HUES48 (cell line): Measurements from ENCODE around the gene TMEM79.

Experiments used
- H3K27ac ChIP-seq: one replicate; pipeline ENCODE4 v1.7.0; 2013; ENCODE audit warnings: low read depth, low read length, inconsistent platforms
- H3K27me3 ChIP-seq: 2 replicates; pipeline ENCODE4 v1.6.1; 2013; ENCODE audit warnings: mild to moderate bottlenecking, low read length; ENCODE audit not compliant: control insufficient read depth, insufficient read depth
- H3K36me3 ChIP-seq: 2 replicates; pipeline ENCODE4 v1.6.1; 2013; ENCODE audit warnings: low read length; ENCODE audit not compliant: control insufficient read depth, insufficient read depth
- H3K4me1 ChIP-seq: 2 replicates; pipeline ENCODE4 v1.6.1; 2013; ENCODE audit warnings: mild to moderate bottlenecking, low read length; ENCODE audit not compliant: control insufficient read depth, insufficient read depth
- H3K4me3 ChIP-seq: 2 replicates; pipeline ENCODE4 v1.5.1; 2013; ENCODE audit warnings: mild to moderate bottlenecking, low read depth, low read length
- H3K9ac ChIP-seq: 2 replicates; pipeline ENCODE4 v1.6.1; 2013; ENCODE audit warnings: mild to moderate bottlenecking, low read depth, low read length, moderate library complexity
- H3K9me3 ChIP-seq: 2 replicates; pipeline ENCODE4 v1.6.1; 2013; ENCODE audit warnings: low read length; ENCODE audit not compliant: control insufficient read depth, insufficient read depth

TMEM79 gene

GRCh38 chr1:156282479-156283222, 1.5 kb upstream of the TMEM79 start, which contains the start of gene SMG5:
SMG5 (minus strand) TSS chr1:156282825; CDS start chr1:156282680, 145 bp downstream.
- Histone ChIP-seq H3K36me3 (peaks cover 28% of the 10 kb centered on the region), H3K9ac (peak within 1 kb of the TSS; percentile 92), H3K9me3 (no peaks in the 10 kb centered on the region), H3K27ac (peak within 1 kb of the TSS; percentile 98), H3K27me3 (no peaks in the 10 kb centered on the region), H3K4me1 (peaks cover 14% of the 10 kb centered on the region), H3K4me3 (peak within 1 kb of the TSS; percentile 94)

- peak overlapping the region; percentile 98 for H3K27ac ChIP-seq
- H3K9me3 ChIP-seq = no peaks in the 10 kb centered on the region
- H3K27me3 ChIP-seq = no peaks in the 10 kb centered on the region
- H3K36me3 ChIP-seq = peaks cover 19% of the 10 kb centered on the region
- H3K9ac ChIP-seq = peak overlapping the region; percentile 66
- H3K4me3 ChIP-seq = peak overlapping the region; percentile 94
- H3K4me1 ChIP-seq = peaks cover 14% of the 10 kb centered on the region
Observed at GRCh38 chr1:156283521-156283920, 604 bp upstream of the TMEM79 start.

DNA sequence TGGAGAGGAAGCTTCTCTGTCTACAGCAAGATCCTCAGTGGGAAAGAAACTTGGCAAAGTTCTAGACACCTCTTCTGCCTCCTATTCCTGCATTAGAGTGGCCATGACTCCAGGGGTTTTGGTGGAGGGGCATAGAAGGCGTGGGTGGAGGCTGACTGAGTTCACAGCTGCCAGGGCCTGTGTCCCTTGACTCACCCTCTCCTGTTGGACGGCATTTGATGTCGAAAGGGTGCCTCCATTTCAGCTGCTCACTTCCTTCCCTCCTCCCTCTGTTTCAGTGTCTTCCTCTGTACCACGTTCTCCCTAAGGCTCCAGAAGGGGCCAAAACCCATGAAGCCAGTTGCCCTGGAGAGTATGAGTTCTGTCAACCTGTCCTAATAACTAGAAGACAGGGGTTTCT, 632 bp downstream of the TMEM79 start:
- H3K4me1 ChIP-seq = peaks cover 14% of the 10 kb centered on the region
- no peak overlapping the region for H3K4me3 ChIP-seq
- no peaks in the 10 kb centered on the region for H3K9me3 ChIP-seq
- H3K27ac ChIP-seq = no peak overlapping the region
- H3K27me3 ChIP-seq = no peaks in the 10 kb centered on the region
- H3K36me3 ChIP-seq = peaks cover 7% of the 10 kb centered on the region
- H3K9ac ChIP-seq = no peak overlapping the region

GRCh38 chr1:156285437-156285836, 1.3 kb downstream of the TMEM79 start:
- Histone ChIP-seq H3K36me3 (no peaks in the 10 kb centered on the region), H3K9me3 (no peaks in the 10 kb centered on the region), H3K9ac (no peak overlapping the region), H3K4me3 (no peak overlapping the region), H3K27ac (no peak overlapping the region), H3K27me3 (no peaks in the 10 kb centered on the region), H3K4me1 (peaks cover 14% of the 10 kb centered on the region)

DNA sequence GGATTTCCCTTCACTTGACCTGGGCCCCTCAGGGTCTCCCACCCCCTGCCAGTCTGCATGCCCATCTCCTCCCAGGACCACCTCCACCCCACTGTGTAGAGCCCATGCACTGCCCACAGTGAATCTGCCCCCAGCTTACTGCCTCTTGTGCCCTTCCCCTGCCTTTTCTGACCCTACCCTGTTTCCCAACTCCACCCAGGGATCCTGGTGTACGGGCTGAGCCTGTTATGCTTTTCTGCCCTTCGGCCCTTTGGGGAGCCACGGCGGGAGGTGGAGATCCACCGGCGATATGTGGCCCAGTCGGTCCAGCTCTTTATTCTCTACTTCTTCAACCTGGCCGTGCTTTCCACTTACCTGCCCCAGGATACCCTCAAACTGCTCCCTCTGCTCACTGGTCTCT, 1.9 kb downstream of the TMEM79 start:
- H3K27ac ChIP-seq = no peak overlapping the region
- H3K4me1 ChIP-seq = peaks cover 13% of the 10 kb centered on the region
- no peaks in the 10 kb centered on the region for H3K27me3 ChIP-seq
- H3K4me3 ChIP-seq = no peak overlapping the region
- H3K36me3 ChIP-seq = no peaks in the 10 kb centered on the region
- H3K9ac ChIP-seq = no peak overlapping the region
- H3K9me3 ChIP-seq = no peaks in the 10 kb centered on the region

DNA sequence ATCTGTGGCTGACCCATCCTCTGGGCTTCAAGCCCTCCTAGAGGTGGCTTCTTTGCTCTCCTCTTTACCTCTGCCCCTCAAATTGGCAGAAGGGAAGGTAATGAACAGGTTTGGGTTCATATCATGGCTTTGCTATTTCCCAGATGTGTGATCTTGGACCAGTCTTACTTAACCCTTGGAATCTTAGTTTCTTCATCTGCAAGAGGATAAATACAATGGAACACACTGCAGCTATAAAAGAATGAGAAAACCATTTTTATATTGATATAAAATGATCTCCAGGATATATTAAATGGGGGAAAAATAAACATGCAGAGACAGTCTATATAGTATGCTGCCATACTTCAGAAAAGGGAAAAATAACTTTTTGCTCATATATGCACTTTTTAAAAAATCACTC, 5.7 kb downstream of the TMEM79 start:
- no peak overlapping the region for H3K9ac ChIP-seq
- no peaks in the 10 kb centered on the region for H3K9me3 ChIP-seq
- H3K27ac ChIP-seq = no peak overlapping the region
- no peaks in the 10 kb centered on the region for H3K4me1 ChIP-seq
- H3K4me3 ChIP-seq = no peak overlapping the region
- no peaks in the 10 kb centered on the region for H3K27me3 ChIP-seq
- peaks cover 12% of the 10 kb centered on the region for H3K36me3 ChIP-seq

- no peaks in the 10 kb centered on the region for H3K27me3 ChIP-seq
- no peaks in the 10 kb centered on the region for H3K9me3 ChIP-seq
- no peak overlapping the region for H3K9ac ChIP-seq
- H3K4me1 ChIP-seq = no peaks in the 10 kb centered on the region
- H3K4me3 ChIP-seq = peak overlapping the region; percentile 72
- H3K27ac ChIP-seq = peak overlapping the region; percentile 49
- H3K36me3 ChIP-seq = peaks cover 12% of the 10 kb centered on the region
Observed at GRCh38 chr1:156291226-156292061, 7.3 kb downstream of the TMEM79 start.

GRCh38 chr1:156293098-156293434, 8.9 kb downstream of the TMEM79 start:
- H3K27ac ChIP-seq = no peak overlapping the region

GRCh38 chr1:156293895-156294294, 9.8 kb downstream of the TMEM79 start:
- Histone ChIP-seq H3K9ac (no peak overlapping the region), H3K36me3 (peaks cover 12% of the 10 kb centered on the region), H3K9me3 (no peaks in the 10 kb centered on the region), H3K27ac (no peak overlapping the region), H3K27me3 (no peaks in the 10 kb centered on the region), H3K4me1 (no peaks in the 10 kb centered on the region), H3K4me3 (no peak overlapping the region)

More at GRCh38 chr1:156293098-156293434, 8.9 kb downstream of the TMEM79 start:
- Histone ChIP-seq H3K9me3 (no peaks in the 10 kb centered on the region), H3K27me3 (no peaks in the 10 kb centered on the region), H3K9ac (no peak overlapping the region), H3K4me3 (no peak overlapping the region), H3K4me1 (no peaks in the 10 kb centered on the region), H3K36me3 (peaks cover 12% of the 10 kb centered on the region)

DNA sequence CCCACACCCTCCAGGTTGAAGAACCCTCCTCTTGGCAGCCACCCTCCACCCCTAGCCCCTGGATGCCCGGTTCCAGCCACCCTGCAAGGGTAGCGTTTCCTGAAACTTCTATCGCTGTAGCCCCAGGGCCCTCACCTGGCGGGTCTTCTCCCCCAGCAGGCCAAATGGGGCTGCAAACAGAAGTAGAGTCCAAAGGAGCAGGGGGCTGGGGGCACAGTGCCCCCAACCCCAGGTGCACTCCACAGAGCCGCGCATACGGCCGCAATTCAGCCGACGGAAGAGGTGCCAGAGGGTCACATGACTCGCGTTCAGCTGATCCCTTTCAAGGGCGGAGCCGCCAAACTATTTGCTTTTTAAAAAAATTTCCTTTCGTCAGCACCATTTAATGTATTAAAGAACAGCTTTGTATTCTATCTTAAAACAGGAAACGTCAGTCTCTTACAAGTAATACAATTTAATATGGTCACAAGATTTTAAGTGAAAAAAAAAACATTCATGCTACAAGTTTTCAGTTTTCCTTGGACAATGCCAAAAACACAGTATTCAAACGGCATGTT, 11.3 kb downstream of the TMEM79 start, which contains the start of gene GLMP:
GLMP (minus strand) TSS at position 289 of the 557 bp plus-strand sequence; CDS start at position 255, 34 bp downstream.
- no peaks in the 10 kb centered on the region for H3K9me3 ChIP-seq
- peak within 1 kb of the TSS; percentile 89 for H3K4me3 ChIP-seq
- H3K27ac ChIP-seq = no peak within 1 kb of the TSS
- no peaks in the 10 kb centered on the region for H3K4me1 ChIP-seq
- H3K27me3 ChIP-seq = no peaks in the 10 kb centered on the region
- peaks cover 12% of the 10 kb centered on the region for H3K36me3 ChIP-seq
- H3K9ac ChIP-seq = peak within 1 kb of the TSS; percentile 69; the same call in 1 of the 2 replicates
